ENCODE data around the gene ZNF365. TPM values are rescaled to one million over a fixed set of nuclear protein-coding genes. Genes with fewer than 3 reads are reported as not detected.

Gene ZNF365
- not detected in 2 replicates for total RNA-seq

- peaks cover 46% of the 10 kb centered on the region for H3K27me3 Mint-ChIP-seq (ENCODE audit: insufficient read depth)
- peak; percentile 11 for DNase-seq (ENCODE audit: low spot score)
- no peaks in the 10 kb centered on the region for H3K36me3 Mint-ChIP-seq (ENCODE audit: low read depth)
- intact Hi-C loops (cut with micrococcal nuclease): loop anchor here (10.0 kb wide), 1 partner anchor 109 kb away; the partner anchor contains the start of gene RTKN2
- H3K4me1 Mint-ChIP-seq (ENCODE audit: low read depth): peaks cover 11% of the 10 kb centered on the region
- no peaks in the 10 kb centered on the region for H3K9me3 Mint-ChIP-seq
- no peak within 1 kb of the TSS for H3K27ac Mint-ChIP-seq
- H3K4me3 Mint-ChIP-seq: peak within 1 kb of the TSS; percentile 79
These were observed at the start of gene ZNF365 for GRCh38 chr10:62373995-62374861. Gene ZNF365 (plus strand): TSS chr10:62374369. CDS start chr10:62376194, 1,825 bp downstream.

- Mint-ChIP-seq H3K4me3 (no peak overlapping the region), H3K9me3 (no peaks in the 10 kb centered on the region), H3K27me3 (ENCODE audit: insufficient read depth) (peaks cover 21% of the 10 kb centered on the region), H3K36me3 (ENCODE audit: low read depth) (no peaks in the 10 kb centered on the region), H3K4me1 (ENCODE audit: low read depth) (no peaks in the 10 kb centered on the region), H3K27ac (no peak overlapping the region)
- intact Hi-C loops (cut with micrococcal nuclease): no loop called here
- DNase-seq (ENCODE audit: low spot score): no peak
These were observed 48.0 kb upstream of the ZNF365 start for GRCh38 chr10:62326176-62326575.

GRCh38 chr10:62327885-62328284 is 46.3 kb upstream of the ZNF365 start:
- no peak for DNase-seq (ENCODE audit: low spot score)
- H3K27me3 Mint-ChIP-seq (ENCODE audit: insufficient read depth): peaks cover 18% of the 10 kb centered on the region
- no peak overlapping the region for H3K27ac Mint-ChIP-seq
- intact Hi-C loops (cut with micrococcal nuclease): no loop called here
- H3K9me3 Mint-ChIP-seq: peaks cover 5% of the 10 kb centered on the region
- H3K4me1 Mint-ChIP-seq (ENCODE audit: low read depth): no peaks in the 10 kb centered on the region
- no peaks in the 10 kb centered on the region for H3K36me3 Mint-ChIP-seq (ENCODE audit: low read depth)
- H3K4me3 Mint-ChIP-seq: no peak overlapping the region

GRCh38 chr10:62330213-62330612 is 44.0 kb upstream of the ZNF365 start:
- no peak overlapping the region for H3K4me3 Mint-ChIP-seq
- DNase-seq (ENCODE audit: low spot score): no peak
- peaks cover 8% of the 10 kb centered on the region for H3K9me3 Mint-ChIP-seq
- H3K36me3 Mint-ChIP-seq (ENCODE audit: low read depth): no peaks in the 10 kb centered on the region
- intact Hi-C loops (cut with micrococcal nuclease): no loop called here
- peaks cover 12% of the 10 kb centered on the region for H3K27me3 Mint-ChIP-seq (ENCODE audit: insufficient read depth)
- H3K27ac Mint-ChIP-seq: no peak overlapping the region
- H3K4me1 Mint-ChIP-seq (ENCODE audit: low read depth): no peaks in the 10 kb centered on the region

GRCh38 chr10:62332406-62332805 is 41.8 kb upstream of the ZNF365 start:
- no peak overlapping the region for H3K4me3 Mint-ChIP-seq
- intact Hi-C loops (cut with micrococcal nuclease): no loop called here
- H3K27ac Mint-ChIP-seq: no peak overlapping the region
- DNase-seq (ENCODE audit: low spot score): no peak
- no peaks in the 10 kb centered on the region for H3K4me1 Mint-ChIP-seq (ENCODE audit: low read depth)
- H3K36me3 Mint-ChIP-seq (ENCODE audit: low read depth): no peaks in the 10 kb centered on the region
- H3K9me3 Mint-ChIP-seq: peaks cover 8% of the 10 kb centered on the region
- peaks cover 9% of the 10 kb centered on the region for H3K27me3 Mint-ChIP-seq (ENCODE audit: insufficient read depth)

- Mint-ChIP-seq H3K27me3 (ENCODE audit: insufficient read depth) (peaks cover 9% of the 10 kb centered on the region), H3K36me3 (ENCODE audit: low read depth) (no peaks in the 10 kb centered on the region), H3K4me3 (no peak overlapping the region), H3K27ac (no peak overlapping the region), H3K4me1 (ENCODE audit: low read depth) (no peaks in the 10 kb centered on the region), H3K9me3 (peaks cover 8% of the 10 kb centered on the region)
- intact Hi-C loops (cut with micrococcal nuclease): no loop called here
- no peak for DNase-seq (ENCODE audit: low spot score)
These were observed 40.9 kb upstream of the ZNF365 start for GRCh38 chr10:62333135-62333889.

GRCh38 chr10:62333988-62334682 is 40.0 kb upstream of the ZNF365 start:
- H3K4me1 Mint-ChIP-seq (ENCODE audit: low read depth): no peaks in the 10 kb centered on the region
- H3K27me3 Mint-ChIP-seq (ENCODE audit: insufficient read depth): peaks cover 9% of the 10 kb centered on the region
- H3K9me3 Mint-ChIP-seq: peaks cover 9% of the 10 kb centered on the region
- DNase-seq (ENCODE audit: low spot score): no peak
- intact Hi-C loops (cut with micrococcal nuclease): no loop called here
- no peak overlapping the region for H3K27ac Mint-ChIP-seq
- no peaks in the 10 kb centered on the region for H3K36me3 Mint-ChIP-seq (ENCODE audit: low read depth)
- H3K4me3 Mint-ChIP-seq: no peak overlapping the region

- intact Hi-C loops (cut with micrococcal nuclease): no loop called here
- peaks cover 4% of the 10 kb centered on the region for H3K27me3 Mint-ChIP-seq (ENCODE audit: insufficient read depth)
- no peaks in the 10 kb centered on the region for H3K4me1 Mint-ChIP-seq (ENCODE audit: low read depth)
- H3K36me3 Mint-ChIP-seq (ENCODE audit: low read depth): no peaks in the 10 kb centered on the region
- H3K4me3 Mint-ChIP-seq: no peak overlapping the region
- no peak overlapping the region for H3K27ac Mint-ChIP-seq
- DNase-seq (ENCODE audit: low spot score): no peak
- peaks cover 14% of the 10 kb centered on the region for H3K9me3 Mint-ChIP-seq
These were observed 38.8 kb upstream of the ZNF365 start for GRCh38 chr10:62335326-62335725.

GRCh38 chr10:62336404-62336803 is 37.8 kb upstream of the ZNF365 start:
- intact Hi-C loops (cut with micrococcal nuclease): no loop called here
- no peak overlapping the region for H3K4me3 Mint-ChIP-seq
- peaks cover 4% of the 10 kb centered on the region for H3K27me3 Mint-ChIP-seq (ENCODE audit: insufficient read depth)
- H3K9me3 Mint-ChIP-seq: peaks cover 24% of the 10 kb centered on the region
- DNase-seq (ENCODE audit: low spot score): no peak
- H3K27ac Mint-ChIP-seq: no peak overlapping the region
- H3K4me1 Mint-ChIP-seq (ENCODE audit: low read depth): no peaks in the 10 kb centered on the region
- no peaks in the 10 kb centered on the region for H3K36me3 Mint-ChIP-seq (ENCODE audit: low read depth)

- no peak overlapping the region for H3K4me3 Mint-ChIP-seq
- no peaks in the 10 kb centered on the region for H3K27me3 Mint-ChIP-seq (ENCODE audit: insufficient read depth)
- no peaks in the 10 kb centered on the region for H3K36me3 Mint-ChIP-seq (ENCODE audit: low read depth)
- DNase-seq (ENCODE audit: low spot score): no peak
- no peaks in the 10 kb centered on the region for H3K4me1 Mint-ChIP-seq (ENCODE audit: low read depth)
- H3K27ac Mint-ChIP-seq: no peak overlapping the region
- intact Hi-C loops (cut with micrococcal nuclease): no loop called here
- H3K9me3 Mint-ChIP-seq: peaks cover 29% of the 10 kb centered on the region
These were observed 32.8 kb upstream of the ZNF365 start for GRCh38 chr10:62341419-62341818.

- intact Hi-C loops (cut with micrococcal nuclease): no loop called here
- Mint-ChIP-seq H3K4me1 (ENCODE audit: low read depth) (no peaks in the 10 kb centered on the region), H3K36me3 (ENCODE audit: low read depth) (no peaks in the 10 kb centered on the region), H3K27me3 (ENCODE audit: insufficient read depth) (peaks cover under 1% of the 10 kb centered on the region), H3K9me3 (peaks cover 43% of the 10 kb centered on the region), H3K4me3 (no peak overlapping the region), H3K27ac (no peak overlapping the region)
- no peak for DNase-seq (ENCODE audit: low spot score)
These were observed 31.2 kb upstream of the ZNF365 start for GRCh38 chr10:62343000-62343399.

GRCh38 chr10:62348029-62348428 is 26.1 kb upstream of the ZNF365 start:
- Mint-ChIP-seq H3K27me3 (ENCODE audit: insufficient read depth) (peaks cover 3% of the 10 kb centered on the region), H3K4me3 (no peak overlapping the region), H3K36me3 (ENCODE audit: low read depth) (no peaks in the 10 kb centered on the region), H3K9me3 (peaks cover 57% of the 10 kb centered on the region), H3K4me1 (ENCODE audit: low read depth) (peaks cover 11% of the 10 kb centered on the region), H3K27ac (no peak overlapping the region)
- intact Hi-C loops (cut with micrococcal nuclease): no loop called here
- no peak for DNase-seq (ENCODE audit: low spot score)

Data from activated T-helper 1 cell treated with anti-CD3 and anti-CD28 coated beads, Interleukin-12 subunit alpha, Interleukin-12 subunit beta, Interleukin-2, Interleukin-4 antibody, amounts not matched to agents 30 ng/mL and 10 ng/mL and 1 ng/mL, durations not matched to agents 14 hours and 24 hours and 36 hours (primary cell).